H9 (cell line): ENCODE results near the gene CHN1. TPM values are rescaled to one million over a fixed set of nuclear protein-coding genes. Genes with fewer than 3 reads are reported as not detected.
A peak's percentile ranks its signal among the peaks of the same experiment; 100 is the strongest.

Source experiments
- DNase-seq: peaks from one replicate; pipeline ENCODE4 v3.0.0-alpha.2; 2017
- H2AFZ ChIP-seq: one replicate; pipeline ENCODE4 v1.6.1; 2013; ENCODE audit warnings: mild to moderate bottlenecking, low read length, control low read depth, moderate library complexity
- H2AK5ac ChIP-seq: 2 replicates; pipeline ENCODE4 v1.6.1; 2013; ENCODE audit warnings: low read length, control low read depth, mixed read lengths; ENCODE audit not compliant: insufficient read length
- H2BK120ac ChIP-seq: one replicate; pipeline ENCODE4 v1.6.1; 2013; ENCODE audit warnings: low read depth, mild to moderate bottlenecking, low read length, control low read depth, inconsistent platforms; ENCODE audit not compliant: poor library complexity, severe bottlenecking
- H2BK12ac ChIP-seq: 2 replicates; pipeline ENCODE4 v1.6.1; 2013; ENCODE audit warnings: low read length, control low read depth, mixed read lengths, low read depth; ENCODE audit not compliant: insufficient read length
- H2BK15ac ChIP-seq: 2 replicates; pipeline ENCODE4 v1.6.1; 2013; ENCODE audit warnings: low read depth, low read length, control low read depth
- H2BK20ac ChIP-seq: one replicate; pipeline ENCODE4 v1.6.1; 2013; ENCODE audit warnings: low read depth, mild to moderate bottlenecking, low read length, control low read depth, inconsistent platforms; ENCODE audit not compliant: poor library complexity, severe bottlenecking
- H2BK5ac ChIP-seq: 2 replicates; pipeline ENCODE4 v1.6.1; 2013; ENCODE audit warnings: low read length, control low read depth, mixed read lengths; ENCODE audit not compliant: insufficient read length
- H3K14ac ChIP-seq: 2 replicates; pipeline ENCODE4 v1.6.1; 2013; ENCODE audit warnings: low read length, control low read depth; ENCODE audit not compliant: insufficient read depth
- H3K18ac ChIP-seq: 2 replicates; pipeline ENCODE4 v1.6.1; 2013; ENCODE audit warnings: low read depth, mild to moderate bottlenecking, mixed read lengths, low read length, control low read depth; ENCODE audit not compliant: insufficient read length
- H3K23ac ChIP-seq: 2 replicates; pipeline ENCODE4 v1.6.1; 2013; ENCODE audit warnings: low read length, control low read depth, mixed read lengths, low read depth; ENCODE audit not compliant: insufficient read length
- H3K23me2 ChIP-seq: 2 replicates; pipeline ENCODE4 v1.6.1; 2013; ENCODE audit warnings: low read depth, mild to moderate bottlenecking, mixed read lengths, low read length, control low read depth; ENCODE audit not compliant: insufficient read length, poor library complexity, severe bottlenecking
- H3K27ac ChIP-seq: 2 replicates; pipeline ENCODE4 v1.5.1; 2013; ENCODE audit warnings: low read length, control low read depth, mixed read lengths, low read depth; ENCODE audit not compliant: insufficient read length
- H3K27me3 ChIP-seq: 2 replicates; pipeline ENCODE4 v1.6.1; 2013; ENCODE audit warnings: low read length, control low read depth, inconsistent platforms; ENCODE audit not compliant: insufficient read depth
- H3K4ac ChIP-seq: 2 replicates; pipeline ENCODE4 v1.6.1; 2013; ENCODE audit warnings: low read depth, mild to moderate bottlenecking, control low read depth, inconsistent platforms, low read length, moderate library complexity
- H3K4me1 ChIP-seq: 2 replicates; pipeline ENCODE4 v1.6.1; 2013; ENCODE audit warnings: low read length, control low read depth, inconsistent platforms; ENCODE audit not compliant: insufficient read depth
- H3K4me2 ChIP-seq: 2 replicates; pipeline ENCODE4 v1.6.1; 2013; ENCODE audit warnings: low read length, control low read depth, mixed read lengths; ENCODE audit not compliant: insufficient read length, insufficient read depth
- H3K56ac ChIP-seq: 2 replicates; pipeline ENCODE4 v1.6.1; 2013; ENCODE audit warnings: low read depth, mild to moderate bottlenecking, mixed read lengths, low read length, control low read depth; ENCODE audit not compliant: insufficient read length
- H3K79me1 ChIP-seq: 2 replicates; pipeline ENCODE4 v1.6.1; 2013; ENCODE audit warnings: low read depth, mild to moderate bottlenecking, moderate library complexity, low read length, control low read depth, inconsistent platforms; ENCODE audit not compliant: insufficient read depth, poor library complexity, severe bottlenecking
- H3K79me2 ChIP-seq: 2 replicates; pipeline ENCODE4 v1.6.1; 2013; ENCODE audit warnings: low read length, control low read depth, inconsistent platforms; ENCODE audit not compliant: insufficient read depth
- H3K9ac ChIP-seq: 2 replicates; pipeline ENCODE4 v1.6.1; 2013; ENCODE audit warnings: low read length, control low read depth, mixed read lengths; ENCODE audit not compliant: insufficient read length; ENCODE audit errors: extremely low read depth
- H3K9me3 ChIP-seq: one replicate; pipeline ENCODE4 v1.6.1; 2013; ENCODE audit warnings: low read depth, low read length, inconsistent platforms; ENCODE audit not compliant: control insufficient read depth
- H3T11ph ChIP-seq: one replicate; pipeline ENCODE4 v1.6.1; 2013; ENCODE audit warnings: mild to moderate bottlenecking, low read length, control low read depth, inconsistent platforms
- H4K20me1 ChIP-seq: one replicate; pipeline ENCODE4 v1.6.1; 2013; ENCODE audit not compliant: control insufficient read depth, insufficient read length, insufficient read depth
- H4K5ac ChIP-seq: 2 replicates; pipeline ENCODE4 v1.6.1; 2013; ENCODE audit warnings: low read depth, mild to moderate bottlenecking, mixed read lengths, low read length, control low read depth; ENCODE audit not compliant: insufficient read length
- H4K8ac ChIP-seq: replicated peaks from 2 replicates; pipeline ENCODE4 v1.6.1; 2013; ENCODE audit warnings: low read length, control low read depth, mixed read lengths, low read depth; ENCODE audit not compliant: insufficient read length
- H4K91ac ChIP-seq: 2 replicates; pipeline ENCODE4 v1.6.1; 2013; ENCODE audit warnings: low read depth, mild to moderate bottlenecking, moderate library complexity, mixed read lengths, low read length, control low read depth; ENCODE audit not compliant: insufficient read length
- H3K27ac Mint-ChIP-seq, 3 experiments: 2 replicates in 2 of 3; 3 replicates in 1 of 3; pipeline ENCODE4 v1.8.0; 2020 to 2021; ENCODE audit warnings: mixed read lengths in 3 of 3, mild to moderate bottlenecking in 1 of 3, moderate library complexity in 1 of 3
- H3K27me3 Mint-ChIP-seq: 2 replicates; pipeline ENCODE4 v1.8.0; 2021; ENCODE audit warnings: low read depth, mild to moderate bottlenecking, moderate library complexity, mixed read lengths
- H3K36me3 Mint-ChIP-seq, 3 experiments: 2 replicates in 2 of 3; 3 replicates in 1 of 3; pipeline ENCODE4 v1.8.0; 2020 to 2021; ENCODE audit warnings: low read depth in 3 of 3, mixed read lengths in 3 of 3; ENCODE audit not compliant: insufficient read depth in 1 of 3
- H3K4me1 Mint-ChIP-seq, 2 experiments: 2 replicates each; pipeline ENCODE4 v1.8.0; 2020; ENCODE audit warnings: mixed read lengths in 2 of 2
- H3K4me3 Mint-ChIP-seq, 2 experiments: 2 replicates in 1 of 2; 3 replicates in 1 of 2; pipeline ENCODE4 v1.8.0; 2020 to 2021; ENCODE audit warnings: mild to moderate bottlenecking in 2 of 2, mixed read lengths in 2 of 2, moderate library complexity in 1 of 2
- H3K9me3 Mint-ChIP-seq, 2 experiments: 2 replicates in 1 of 2; 3 replicates in 1 of 2; pipeline ENCODE4 v1.8.0; 2020; ENCODE audit warnings: mild to moderate bottlenecking in 2 of 2, mixed read lengths in 2 of 2, moderate library complexity in 1 of 2
- WGBS: extraction: QIAGEN DNeasy Blood & Tissue Kit; methylation state at CpG from one replicate; pipeline ENCODE4 v1.1.7; 2013; ENCODE audit warnings: missing lambda C conversion rate, low lambda C conversion rate, mixed read lengths; ENCODE audit not compliant: insufficient read length; ENCODE audit errors: extremely low coverage; 5-methylcytosine and 5-hydroxymethylcytosine counted together
- total RNA-seq: library from RNA; stranded (reverse); gene quantifications from 2 replicates; pipeline ENCODE4 v1.2.1, GENCODE V29; 2021
- TF ChIP-seq, protein P1 (sequence below): fragments of 200-600 bp; sonication (generic); conservative IDR thresholded peaks from 3 replicates; pipeline ENCODE4 v1.8.0; 2021; ENCODE audit warnings: antibody characterized with exemption, mild to moderate bottlenecking

The CHN1 gene
- total RNA-seq, 1 experiment from 2014 or later = 33.9 TPM

DNA sequence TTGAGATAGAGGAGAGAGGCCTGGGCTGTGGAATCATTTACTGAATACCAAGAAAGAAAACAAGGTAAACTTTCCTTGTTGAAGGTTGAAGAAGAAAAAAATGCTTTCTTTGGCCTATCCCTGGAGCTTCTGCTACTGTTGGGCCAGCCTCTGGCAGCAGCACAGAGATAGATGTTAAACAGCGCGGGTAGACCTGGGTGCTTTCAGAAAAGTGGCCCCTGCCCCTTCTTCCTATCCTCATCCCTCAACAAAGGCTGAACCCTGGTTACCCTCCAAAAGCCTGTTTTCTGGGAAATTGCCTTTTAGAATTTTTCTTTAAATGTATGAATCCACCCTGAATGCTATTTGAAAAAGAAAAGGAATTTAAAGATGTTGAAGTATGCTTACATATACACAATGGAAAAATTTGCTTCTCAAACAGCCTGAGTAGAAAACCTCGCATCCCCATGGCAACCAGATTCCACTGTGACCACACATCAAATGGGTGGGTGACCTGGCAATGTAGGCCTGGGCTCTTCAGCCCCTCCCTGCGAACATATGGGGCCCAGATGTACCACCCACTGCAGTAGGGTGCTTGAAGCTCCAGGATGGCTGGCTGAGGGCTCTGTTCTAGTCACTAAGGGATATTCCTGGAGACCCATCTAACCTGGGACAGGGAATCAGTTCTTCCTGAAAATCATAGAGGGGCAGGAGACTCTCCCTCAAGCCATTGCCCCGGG lies 217.5 kb downstream of the CHN1 start:
- Mint-ChIP-seq H3K27ac (peak overlapping the region; percentile 88 to 96 (median 93)), H3K4me3 (peak overlapping the region in 1 of 2 experiments; percentile 22; a peak in 1 of 5 replicates), H3K36me3 (peaks cover 0 to 5% (median 0%) of the 10 kb centered on the region in 3 experiments; a peak in 4 of 7 replicates), H3K27me3 (no peaks in the 10 kb centered on the region), H3K4me1 (peaks cover 62 to 64% of the 10 kb centered on the region in 2 experiments), H3K9me3 (peaks cover 0 to 3% of the 10 kb centered on the region in 2 experiments; a peak in 1 of 5 replicates)
- TF ChIP-seq, protein P1, sequence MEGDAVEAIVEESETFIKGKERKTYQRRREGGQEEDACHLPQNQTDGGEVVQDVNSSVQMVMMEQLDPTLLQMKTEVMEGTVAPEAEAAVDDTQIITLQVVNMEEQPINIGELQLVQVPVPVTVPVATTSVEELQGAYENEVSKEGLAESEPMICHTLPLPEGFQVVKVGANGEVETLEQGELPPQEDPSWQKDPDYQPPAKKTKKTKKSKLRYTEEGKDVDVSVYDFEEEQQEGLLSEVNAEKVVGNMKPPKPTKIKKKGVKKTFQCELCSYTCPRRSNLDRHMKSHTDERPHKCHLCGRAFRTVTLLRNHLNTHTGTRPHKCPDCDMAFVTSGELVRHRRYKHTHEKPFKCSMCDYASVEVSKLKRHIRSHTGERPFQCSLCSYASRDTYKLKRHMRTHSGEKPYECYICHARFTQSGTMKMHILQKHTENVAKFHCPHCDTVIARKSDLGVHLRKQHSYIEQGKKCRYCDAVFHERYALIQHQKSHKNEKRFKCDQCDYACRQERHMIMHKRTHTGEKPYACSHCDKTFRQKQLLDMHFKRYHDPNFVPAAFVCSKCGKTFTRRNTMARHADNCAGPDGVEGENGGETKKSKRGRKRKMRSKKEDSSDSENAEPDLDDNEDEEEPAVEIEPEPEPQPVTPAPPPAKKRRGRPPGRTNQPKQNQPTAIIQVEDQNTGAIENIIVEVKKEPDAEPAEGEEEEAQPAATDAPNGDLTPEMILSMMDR = no peak
- Histone ChIP-seq H3T11ph (no peak overlapping the region), H2BK120ac (no peak overlapping the region), H2AFZ (no peak overlapping the region), H3K27me3 (no peaks in the 10 kb centered on the region), H3K4me1 (peaks cover 18% of the 10 kb centered on the region; the same call in 1 of the 2 replicates), H4K5ac (no peak overlapping the region), H2BK20ac (no peak overlapping the region), H4K8ac (no peak overlapping the region), H3K14ac (peak overlapping the region; percentile 18; the same call in 1 of the 2 replicates), H3K4me2 (no peak overlapping the region), H3K23me2 (no peaks in the 10 kb centered on the region), H3K9me3 (no peaks in the 10 kb centered on the region), H3K27ac (peak overlapping the region; percentile 69), H3K56ac (no peak overlapping the region), H3K79me1 (no peaks in the 10 kb centered on the region), H2BK5ac (no peak overlapping the region), H3K18ac (peak overlapping the region; percentile 64), H2BK15ac (no peak overlapping the region), H3K79me2 (no peaks in the 10 kb centered on the region), H3K23ac (no peak overlapping the region), H4K20me1 (no peaks in the 10 kb centered on the region), H2BK12ac (no peak overlapping the region), H4K91ac (no peak overlapping the region), H3K4ac (no peak overlapping the region; the same call in 1 of the 2 replicates), H3K9ac (no peak overlapping the region), H2AK5ac (no peak overlapping the region)
- DNase-seq = peak; percentile 93
- WGBS = no CpG with 5 or more reads among the region's 5 CpGs
